ENCODE data around the gene VSIG1. TPM values are rescaled to one million over a fixed set of nuclear protein-coding genes. Genes with fewer than 3 reads are reported as not detected.

Gene VSIG1
- total and polyA plus RNA-seq, 2 of the 13 experiments (the other 11 are each of a cell fraction or from before 2014, with no cell fraction given), result 0.01 TPM; not detected in 1

DNA sequence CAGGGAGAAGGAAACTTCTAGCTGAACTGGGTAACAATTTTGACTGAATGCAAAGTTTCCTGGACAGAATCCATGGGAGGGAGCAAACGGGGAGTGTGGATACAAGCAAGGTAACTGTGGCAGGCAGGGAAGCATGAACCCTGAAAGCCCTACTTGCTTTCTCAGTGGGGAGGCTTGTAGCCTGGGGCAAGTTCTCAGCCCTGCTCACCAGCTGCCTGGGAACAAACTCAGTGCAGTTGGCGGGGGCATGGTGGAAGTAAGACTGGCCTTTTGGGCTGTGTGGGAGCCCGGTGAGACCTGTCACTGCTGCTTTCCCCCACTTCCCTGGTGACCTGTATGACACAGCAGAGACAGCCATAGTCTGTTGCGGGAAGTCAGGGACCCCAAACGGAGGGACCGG is 48.7 kb upstream of the VSIG1 start:
- no peak overlapping the region for H3K4me3 ChIP-seq (replicated peaks in 1 of 3; ENCODE audit: insufficient read depth in 1 of 3, low read depth in 2 of 3, low read length in 3 of 3)
- H3K9me3 ChIP-seq (ENCODE audit: low read length), result no peaks in the 10 kb centered on the region
- no peak overlapping the region for H3K9ac ChIP-seq (ENCODE audit: insufficient read depth, low read depth, low read length)
- BruUV-seq (replicated peaks), result no TSS peak
- no peak for FAIRE-seq
- TF ChIP-seq THAP11 (CRISPR knock-in tag; IDR thresholded peaks at IDR 0.05), result no peak
- TF ChIP-seq MAFK (conservative IDR thresholded peaks at IDR 0.05 in 1 of 2, IDR thresholded peaks at IDR 0.05 in 1 of 2; ENCODE audit: low read length in 2 of 2), result no peak
- TF ChIP-seq NRL (CRISPR knock-in tag; IDR thresholded peaks at IDR 0.05; ENCODE audit: borderline replicate concordance), result no peak
- TF ChIP-seq PHB2 (IDR thresholded peaks at IDR 0.05; ENCODE audit: partially characterized antibody), result no peak
- TF ChIP-seq SRSF4 (IDR thresholded peaks at IDR 0.05; ENCODE audit: low read depth, low read length, poor library complexity, severe bottlenecking), result no peak
- no peak for TF ChIP-seq EZH2 (conservative IDR thresholded peaks at IDR 0.05; ENCODE audit: low read depth, low read length)
- TF ChIP-seq ZNF17 (CRISPR knock-in tag; IDR thresholded peaks at IDR 0.05), result no peak
- TF ChIP-seq CHD2 (IDR thresholded peaks at IDR 0.05; ENCODE audit: low read depth, low read length), result no peak
- H3K27ac ChIP-seq (ENCODE audit: extremely low read length, insufficient read depth, low read length), result no peak overlapping the region
- intact Hi-C loops (cut with micrococcal nuclease; ENCODE audit: unreplicated experiment), result no loop called here
- no peak overlapping the region for H2AFZ ChIP-seq (ENCODE audit: low read length)
- DNase-seq (ENCODE audit: low spot score), result no peak
- no peaks in the 10 kb centered on the region for H3K27me3 ChIP-seq (ENCODE audit: control insufficient read depth in 1 of 2, insufficient read depth in 2 of 2, low read length in 2 of 2)
- no peak for ATAC-seq
- no peaks in the 10 kb centered on the region for H3K36me3 ChIP-seq (replicated peaks in 1 of 2; ENCODE audit: control insufficient read depth in 1 of 2, insufficient read depth in 2 of 2, low read length in 2 of 2)
- no peak overlapping the region for H3K4me2 ChIP-seq (ENCODE audit: low read depth, low read length)
- POLR2A ChIA-PET, result no interaction called here
- 71% methylated on average over 4 of the region's 6 CpGs for WGBS (ENCODE audit: low lambda C conversion rate)
- H4K20me1 ChIP-seq (ENCODE audit: insufficient read depth, low read length), result no peaks in the 10 kb centered on the region
- H3K79me2 ChIP-seq (ENCODE audit: insufficient read depth, low read length), result no peaks in the 10 kb centered on the region
- no peaks in the 10 kb centered on the region for H3K4me1 ChIP-seq (ENCODE audit: insufficient read depth, low read length)
- in situ Hi-C loops (cut with HindIII; ENCODE audit: extremely low pct_ligation_motif_present, low pct_unique_long_range_greater_than_20kb), result no loop called here
- CTCF ChIA-PET (ENCODE audit: low intra/inter-chr PET ratio, low total read pairs), result no interaction called here

DNA sequence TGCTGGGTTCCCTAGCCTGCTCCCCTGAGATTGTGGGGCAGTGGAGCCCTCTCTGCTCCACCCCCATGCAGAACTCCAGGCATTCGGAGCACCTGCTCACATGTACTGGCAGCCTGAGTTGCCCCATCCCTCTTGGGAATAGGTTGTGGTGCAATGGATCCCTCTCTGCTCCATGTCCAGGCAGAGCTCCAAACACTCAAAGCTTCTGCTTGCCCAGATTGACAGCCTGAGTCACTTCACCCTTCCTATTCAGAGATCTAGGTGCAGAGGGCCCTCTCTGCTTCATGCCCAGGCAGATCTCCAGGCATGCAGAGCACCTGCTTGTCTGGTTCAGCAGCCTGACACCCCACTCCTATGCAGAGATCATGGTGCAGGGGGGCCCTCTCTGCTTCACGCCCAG is 44.1 kb upstream of the VSIG1 start:
- intact Hi-C loops (cut with micrococcal nuclease; ENCODE audit: unreplicated experiment), result no loop called here
- no peak overlapping the region for H3K27ac ChIP-seq (ENCODE audit: extremely low read length, insufficient read depth, low read length)
- H2AFZ ChIP-seq (ENCODE audit: low read length), result no peak overlapping the region
- H4K20me1 ChIP-seq (ENCODE audit: insufficient read depth, low read length), result no peaks in the 10 kb centered on the region
- DNase-seq (ENCODE audit: low spot score) (no peak), FAIRE-seq (no peak), ATAC-seq (no peak)
- no peaks in the 10 kb centered on the region for H3K27me3 ChIP-seq (ENCODE audit: control insufficient read depth in 1 of 2, insufficient read depth in 2 of 2, low read length in 2 of 2)
- H3K36me3 ChIP-seq (replicated peaks in 1 of 2; ENCODE audit: control insufficient read depth in 1 of 2, insufficient read depth in 2 of 2, low read length in 2 of 2), result no peaks in the 10 kb centered on the region
- in situ Hi-C loops (cut with HindIII; ENCODE audit: extremely low pct_ligation_motif_present, low pct_unique_long_range_greater_than_20kb), result no loop called here
- H3K4me3 ChIP-seq (replicated peaks in 1 of 3; ENCODE audit: insufficient read depth in 1 of 3, low read depth in 2 of 3, low read length in 3 of 3), result no peak overlapping the region
- no peaks in the 10 kb centered on the region for H3K4me1 ChIP-seq (ENCODE audit: insufficient read depth, low read length)
- no peak overlapping the region for H3K9ac ChIP-seq (ENCODE audit: insufficient read depth, low read depth, low read length)
- BruUV-seq (replicated peaks), result no TSS peak
- H3K79me2 ChIP-seq (ENCODE audit: insufficient read depth, low read length), result no peaks in the 10 kb centered on the region
- H3K9me3 ChIP-seq (ENCODE audit: low read length), result no peaks in the 10 kb centered on the region
- ChIA-PET POLR2A (no interaction called here), CTCF (ENCODE audit: low intra/inter-chr PET ratio, low total read pairs) (no interaction called here)
- no peak overlapping the region for H3K4me2 ChIP-seq (ENCODE audit: low read depth, low read length)
- WGBS (ENCODE audit: low lambda C conversion rate), result 33% methylated on average over 1 of the region's 2 CpGs
- no peak for TF ChIP-seq YEATS4 (CRISPR knock-in tag; IDR thresholded peaks at IDR 0.05; ENCODE audit: borderline replicate concordance)
- no peak for TF ChIP-seq TBX2 (CRISPR knock-in tag; IDR thresholded peaks at IDR 0.05; ENCODE audit: borderline replicate concordance)
- TF ChIP-seq KLF12 (CRISPR knock-in tag; IDR thresholded peaks at IDR 0.05; ENCODE audit: borderline replicate concordance), result no peak
- TF ChIP-seq ARNT2 (CRISPR knock-in tag; IDR thresholded peaks at IDR 0.05; ENCODE audit: low read depth), result no peak
- TF ChIP-seq, protein P1, sequence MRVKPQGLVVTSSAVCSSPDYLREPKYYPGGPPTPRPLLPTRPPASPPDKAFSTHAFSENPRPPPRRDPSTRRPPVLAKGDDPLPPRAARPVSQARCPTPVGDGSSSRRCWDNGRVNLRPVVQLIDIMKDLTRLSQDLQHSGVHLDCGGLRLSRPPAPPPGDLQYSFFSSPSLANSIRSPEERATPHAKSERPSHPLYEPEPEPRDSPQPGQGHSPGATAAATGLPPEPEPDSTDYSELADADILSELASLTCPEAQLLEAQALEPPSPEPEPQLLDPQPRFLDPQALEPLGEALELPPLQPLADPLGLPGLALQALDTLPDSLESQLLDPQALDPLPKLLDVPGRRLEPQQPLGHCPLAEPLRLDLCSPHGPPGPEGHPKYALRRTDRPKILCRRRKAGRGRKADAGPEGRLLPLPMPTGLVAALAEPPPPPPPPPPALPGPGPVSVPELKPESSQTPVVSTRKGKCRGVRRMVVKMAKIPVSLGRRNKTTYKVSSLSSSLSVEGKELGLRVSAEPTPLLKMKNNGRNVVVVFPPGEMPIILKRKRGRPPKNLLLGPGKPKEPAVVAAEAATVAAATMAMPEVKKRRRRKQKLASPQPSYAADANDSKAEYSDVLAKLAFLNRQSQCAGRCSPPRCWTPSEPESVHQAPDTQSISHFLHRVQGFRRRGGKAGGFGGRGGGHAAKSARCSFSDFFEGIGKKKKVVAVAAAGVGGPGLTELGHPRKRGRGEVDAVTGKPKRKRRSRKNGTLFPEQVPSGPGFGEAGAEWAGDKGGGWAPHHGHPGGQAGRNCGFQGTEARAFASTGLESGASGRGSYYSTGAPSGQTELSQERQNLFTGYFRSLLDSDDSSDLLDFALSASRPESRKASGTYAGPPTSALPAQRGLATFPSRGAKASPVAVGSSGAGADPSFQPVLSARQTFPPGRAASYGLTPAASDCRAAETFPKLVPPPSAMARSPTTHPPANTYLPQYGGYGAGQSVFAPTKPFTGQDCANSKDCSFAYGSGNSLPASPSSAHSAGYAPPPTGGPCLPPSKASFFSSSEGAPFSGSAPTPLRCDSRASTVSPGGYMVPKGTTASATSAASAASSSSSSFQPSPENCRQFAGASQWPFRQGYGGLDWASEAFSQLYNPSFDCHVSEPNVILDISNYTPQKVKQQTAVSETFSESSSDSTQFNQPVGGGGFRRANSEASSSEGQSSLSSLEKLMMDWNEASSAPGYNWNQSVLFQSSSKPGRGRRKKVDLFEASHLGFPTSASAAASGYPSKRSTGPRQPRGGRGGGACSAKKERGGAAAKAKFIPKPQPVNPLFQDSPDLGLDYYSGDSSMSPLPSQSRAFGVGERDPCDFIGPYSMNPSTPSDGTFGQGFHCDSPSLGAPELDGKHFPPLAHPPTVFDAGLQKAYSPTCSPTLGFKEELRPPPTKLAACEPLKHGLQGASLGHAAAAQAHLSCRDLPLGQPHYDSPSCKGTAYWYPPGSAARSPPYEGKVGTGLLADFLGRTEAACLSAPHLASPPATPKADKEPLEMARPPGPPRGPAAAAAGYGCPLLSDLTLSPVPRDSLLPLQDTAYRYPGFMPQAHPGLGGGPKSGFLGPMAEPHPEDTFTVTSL (CRISPR knock-in tag; IDR thresholded peaks at IDR 0.05; ENCODE audit: borderline replicate concordance), result no peak
- TF ChIP-seq PPARG (CRISPR knock-in tag; conservative IDR thresholded peaks at IDR 0.05), result no peak

Measured in HepG2 (cell line).